Measurements from ENCODE around the gene UQCRFS1.

DNA sequence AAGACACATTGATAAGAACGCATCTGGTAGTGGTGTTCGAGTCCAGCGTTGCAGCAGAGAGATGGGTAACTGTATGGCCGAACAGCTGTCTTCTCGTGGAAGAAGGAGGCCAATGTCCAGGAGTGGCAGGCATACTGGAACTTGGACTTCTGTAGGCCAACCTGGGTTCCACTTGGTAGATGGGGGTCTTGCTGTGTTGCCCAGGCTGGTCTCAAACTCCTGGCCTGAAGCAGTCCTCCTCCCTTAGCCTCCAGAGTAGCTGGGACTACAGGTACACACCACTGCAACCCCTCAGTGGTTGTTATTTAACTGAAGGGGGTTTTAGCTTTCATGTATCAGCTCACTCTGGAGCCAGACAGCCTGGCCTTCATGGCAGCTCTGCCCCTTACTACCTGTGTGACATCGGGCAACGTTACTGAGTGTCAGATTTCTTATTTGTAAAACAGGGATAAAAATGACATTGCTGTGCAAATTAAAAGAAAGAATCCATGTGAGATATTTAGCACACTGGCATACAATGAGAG, 2.4 kb upstream of the UQCRFS1 start:
- no peak for TF ChIP-seq CTCF (IDR thresholded peaks at IDR 0.05)
- no peak for TF ChIP-seq POLR2A (IDR thresholded peaks at IDR 0.05)

All from uterus (tissue), 2 donors.